ENCODE measurements around the gene NACA2. TPM values are rescaled to one million over a fixed set of nuclear protein-coding genes. Genes with fewer than 3 reads are reported as not detected.
A peak's percentile ranks its signal among the peaks of the same experiment; 100 is the strongest.
"Not testable (repeated sequence)": the region's sequence is repeated elsewhere in the genome, so short reads cannot be mapped to it uniquely, and the experiment has no call there.

NACA2 gene
- total RNA-seq, 1 experiment from 2014 or later, result not detected

- no peak overlapping the region for H3K4me3 ChIP-seq (ENCODE audit: low read length)
- no peak for TF ChIP-seq CTCF (conservative IDR thresholded peaks at IDR 0.05; ENCODE audit: low read depth, low read length)
- TF ChIP-seq EZH2 (IDR thresholded peaks at IDR 0.05; ENCODE audit: low read length, unreplicated experiment), result no peak
- TF ChIP-seq EZH2phosphoT487 (IDR thresholded peaks at IDR 0.05; ENCODE audit: borderline replicate concordance, low read length), result no peak
- ChIA-PET CTCF (no interaction called here), POLR2A (ENCODE audit: unreplicated experiment) (no interaction called here)
- peaks cover 10% of the 10 kb centered on the region for H3F3A ChIP-seq (ENCODE audit: low read length, unreplicated experiment)
- H4K20me1 ChIP-seq (ENCODE audit: low read length), result no peaks in the 10 kb centered on the region
- H3K79me2 ChIP-seq (ENCODE audit: low read length), result no peaks in the 10 kb centered on the region
- no peaks in the 10 kb centered on the region for H3K27me3 ChIP-seq (ENCODE audit: low read length)
- ATAC-seq (no peak), DNase-seq (no peak)
- no TSS peak for BruUV-seq (replicated peaks)
- H2AFZ ChIP-seq (ENCODE audit: low read length), result no peak overlapping the region
- intact Hi-C loops (cut with micrococcal nuclease), result no loop called here
- H3K27ac ChIP-seq (ENCODE audit: low read length), result no peak overlapping the region
- H3K9me2 ChIP-seq (replicated peaks; ENCODE audit: low read length), result no peaks in the 10 kb centered on the region
- no peak overlapping the region for H3K4me2 ChIP-seq (ENCODE audit: low read length)
- no peak overlapping the region for H3K9ac ChIP-seq (ENCODE audit: low read length)
- H3K9me3 ChIP-seq (ENCODE audit: low read length), result no peaks in the 10 kb centered on the region
- peaks cover 53% of the 10 kb centered on the region for H3K4me1 ChIP-seq (ENCODE audit: insufficient read depth, low read length)
- H3K36me3 ChIP-seq (ENCODE audit: low read depth, low read length), result no peaks in the 10 kb centered on the region
These were observed 19.4 kb downstream of the NACA2 start for GRCh38 chr17:61571624-61572023.

- POLR2A ChIA-PET (ENCODE audit: unreplicated experiment), result no interaction called here
- Histone ChIP-seq H3K27me3 (ENCODE audit: low read length) (no peaks in the 10 kb centered on the region), H4K20me1 (ENCODE audit: low read length) (no peaks in the 10 kb centered on the region), H3K9me3 (ENCODE audit: low read length) (no peaks in the 10 kb centered on the region), H3F3A (ENCODE audit: low read length, unreplicated experiment) (peaks cover 6% of the 10 kb centered on the region), H2AFZ (ENCODE audit: low read length) (no peak overlapping the region), H3K79me2 (ENCODE audit: low read length) (no peaks in the 10 kb centered on the region), H3K4me3 (ENCODE audit: low read length) (no peak overlapping the region), H3K9me2 (replicated peaks; ENCODE audit: low read length) (no peaks in the 10 kb centered on the region), H3K36me3 (ENCODE audit: low read depth, low read length) (no peaks in the 10 kb centered on the region), H3K9ac (ENCODE audit: low read length) (no peak overlapping the region), H3K4me2 (ENCODE audit: low read length) (no peak overlapping the region), H3K4me1 (ENCODE audit: insufficient read depth, low read length) (peaks cover 41% of the 10 kb centered on the region), H3K27ac (ENCODE audit: low read length) (no peak overlapping the region)
- DNase-seq (peak; percentile 73), ATAC-seq (no peak)
- CTCF ChIA-PET, result no interaction called here
- intact Hi-C loops (cut with micrococcal nuclease), result no loop called here
- no TSS peak for BruUV-seq (replicated peaks)
- no peak for TF ChIP-seq CTCF (conservative IDR thresholded peaks at IDR 0.05; ENCODE audit: low read depth, low read length)
- no peak for TF ChIP-seq EZH2phosphoT487 (IDR thresholded peaks at IDR 0.05; ENCODE audit: borderline replicate concordance, low read length)
- TF ChIP-seq EZH2 (IDR thresholded peaks at IDR 0.05; ENCODE audit: low read length, unreplicated experiment), result no peak
These were observed 20.9 kb downstream of the NACA2 start for GRCh38 chr17:61570118-61570517.

- H3K27ac ChIP-seq (ENCODE audit: low read length), result peak overlapping the region; percentile 97
- BruUV-seq (replicated peaks); CTCF ChIA-PET: not testable (repeated sequence)
These were observed 21.5 kb downstream of the NACA2 start for GRCh38 chr17:61569525-61569924.

More at GRCh38 chr17:61569525-61569924, 21.5 kb downstream of the NACA2 start:
- ATAC-seq; H2AFZ ChIP-seq (ENCODE audit: low read length); H3K9me3 ChIP-seq (ENCODE audit: low read length); H3K4me3 ChIP-seq (ENCODE audit: low read length); H3K79me2 ChIP-seq (ENCODE audit: low read length); H4K20me1 ChIP-seq (ENCODE audit: low read length); H3K36me3 ChIP-seq (ENCODE audit: low read depth, low read length); H3K9me2 ChIP-seq (replicated peaks; ENCODE audit: low read length); H3F3A ChIP-seq (ENCODE audit: low read length, unreplicated experiment); H3K27me3 ChIP-seq (ENCODE audit: low read length); POLR2A ChIA-PET (ENCODE audit: unreplicated experiment); DNase-seq: not testable (repeated sequence)
- Histone ChIP-seq H3K4me2 (ENCODE audit: low read length) (peak overlapping the region; percentile 70; the same call in 1 of the 2 replicates), H3K9ac (ENCODE audit: low read length) (peak overlapping the region; percentile 88), H3K4me1 (ENCODE audit: insufficient read depth, low read length) (peaks cover 40% of the 10 kb centered on the region)
- intact Hi-C loops (cut with micrococcal nuclease), result loop anchor here (5.0 kb wide), 1 partner anchor 232 kb away; no protein-coding TSS in a partner anchor
